Lung (tissue), 16 donors: ENCODE measurements around the gene POLR2J3. TPM values are rescaled to one million over a fixed set of nuclear protein-coding genes. Genes with fewer than 3 reads are reported as not detected.
"Not testable (repeated sequence)": the region's sequence is repeated elsewhere in the genome, so short reads cannot be mapped to it uniquely, and the experiment has no call there.

Source experiments
- ATAC-seq: fragments of 200-7000 bp; cut with Tn5 transposase; one replicate; pipeline ENCODE4 v1.9.1; 2020; ENCODE audit warnings: moderate number of reproducible peaks; ENCODE audit not compliant: insufficient read depth, low FRiP score
- DNase-seq, 3 donors: peaks; one replicate each; pipeline ENCODE4 v3.0.0-alpha.2; 2013 to 2017
- H3K27ac ChIP-seq, 2 donors: one replicate each; pipeline ENCODE4 v1.5.1; 2013; ENCODE audit warnings: mild to moderate bottlenecking in 2 of 2, moderate library complexity in 2 of 2, control low read depth in 1 of 2, inconsistent platforms in 1 of 2, low read depth in 1 of 2, low read length in 1 of 2
- H3K27me3 ChIP-seq, 3 donors: one replicate each; pipeline ENCODE4 v1.5.1; 2013; ENCODE audit warnings: low read length in 2 of 3; ENCODE audit not compliant: control insufficient read depth in 3 of 3, insufficient read depth in 3 of 3
- H3K36me3 ChIP-seq, 4 donors: one replicate each; pipeline ENCODE4 v1.5.1; 2013; ENCODE audit warnings: low read length in 4 of 4, mild to moderate bottlenecking in 1 of 4, moderate library complexity in 1 of 4; ENCODE audit not compliant: control insufficient read depth in 4 of 4, insufficient read depth in 4 of 4
- H3K4me1 ChIP-seq, 5 donors: one replicate each; pipeline ENCODE4 v1.5.1; 2013; ENCODE audit warnings: low read length in 5 of 5, mild to moderate bottlenecking in 2 of 5, moderate library complexity in 1 of 5; ENCODE audit not compliant: control insufficient read depth in 5 of 5, insufficient read depth in 5 of 5
- H3K4me3 ChIP-seq: one replicate; pipeline ENCODE4 v1.5.1; 2013; ENCODE audit warnings: mild to moderate bottlenecking, control low read depth, moderate library complexity
- H3K9ac ChIP-seq, 2 donors: one replicate each; pipeline ENCODE4 v1.5.1; 2013; ENCODE audit warnings: low read length in 2 of 2, control low read depth in 1 of 2; ENCODE audit not compliant: insufficient read depth in 1 of 2
- H3K9me3 ChIP-seq, 4 donors: one replicate each; pipeline ENCODE4 v1.5.1; 2013; ENCODE audit warnings: low read length in 3 of 4, mild to moderate bottlenecking in 1 of 4, moderate library complexity in 1 of 4; ENCODE audit not compliant: control insufficient read depth in 4 of 4, insufficient read depth in 3 of 4
- CTCF ChIP-seq: IDR thresholded peaks from 2 replicates; pipeline ENCODE4 v1.5.1; 2012; ENCODE audit warnings: mild to moderate bottlenecking; ENCODE audit errors: control extremely low read depth, extremely low read depth
- whole genome bisulfite sequencing, 2 donors: extraction: QIAGEN DNeasy Blood & Tissue Kit; methylation state at CpG; one replicate each; pipeline ENCODE4 v1.1.7; 2013; 5-methylcytosine and 5-hydroxymethylcytosine counted together
- long read RNA-seq, 5 donors: transcript quantifications; one replicate each; lab custom pipeline, GENCODE V29; 2026
- polyA plus RNA-seq, 2 donors: library from polyadenylated mRNA; stranded (reverse); fragments of 200-250 nt; gene quantifications; one replicate each; pipeline ENCODE4 v1.2.1, GENCODE V29; 2013
- total RNA-seq, 2 donors: library from RNA; depleted of rRNA in 1 of 2; stranded (reverse); fragments of >200 nt in 1 of 2; gene quantifications; one replicate each; pipeline ENCODE4 v1.2.1, GENCODE V29; 2014 to 2021
- donor health status: control.
- donor health status: control.
- donor health status: Bipolar disorder and iron deficiency.
- donor health status: healthy.
- donor health status: DM: yes; HTN: yes; CAD: no.

The POLR2J3 gene
- total RNA-seq (10 to 100 TPM; 34.5 to 51.3 TPM), polyA plus RNA-seq (100 to 1,000 TPM in 1 of 2 donors, 10 to 100 TPM in 1; 47.5 to 126 TPM)
- long read RNA-seq, donor 1, partial matches to known transcripts: 0 of 6 reads
- long read RNA-seq, donor 1, other reads (novel, unspliced or antisense): 0 of 6 reads
- long read RNA-seq, donor 2, full-length matches to known transcripts: 7 of 7 reads
- long read RNA-seq, donor 2, partial matches to known transcripts: 0 of 7 reads
- long read RNA-seq, donor 2, other reads (novel, unspliced or antisense): 0 of 7 reads
- long read RNA-seq, donor 3, full-length matches to known transcripts: 15 of 15 reads
- long read RNA-seq, donor 3, partial matches to known transcripts: 0 of 15 reads
- long read RNA-seq, donor 3, other reads (novel, unspliced or antisense): 0 of 15 reads
- long read RNA-seq, donor 4, full-length matches to known transcripts: 7 of 7 reads
- long read RNA-seq, donor 4, partial matches to known transcripts: 0 of 7 reads
- long read RNA-seq, donor 4, other reads (novel, unspliced or antisense): 0 of 7 reads
- long read RNA-seq, donor 5, full-length matches to known transcripts: 11 of 11 reads
- long read RNA-seq, donor 5, partial matches to known transcripts: 0 of 11 reads
- long read RNA-seq, donor 5, other reads (novel, unspliced or antisense): 0 of 11 reads

DNA sequence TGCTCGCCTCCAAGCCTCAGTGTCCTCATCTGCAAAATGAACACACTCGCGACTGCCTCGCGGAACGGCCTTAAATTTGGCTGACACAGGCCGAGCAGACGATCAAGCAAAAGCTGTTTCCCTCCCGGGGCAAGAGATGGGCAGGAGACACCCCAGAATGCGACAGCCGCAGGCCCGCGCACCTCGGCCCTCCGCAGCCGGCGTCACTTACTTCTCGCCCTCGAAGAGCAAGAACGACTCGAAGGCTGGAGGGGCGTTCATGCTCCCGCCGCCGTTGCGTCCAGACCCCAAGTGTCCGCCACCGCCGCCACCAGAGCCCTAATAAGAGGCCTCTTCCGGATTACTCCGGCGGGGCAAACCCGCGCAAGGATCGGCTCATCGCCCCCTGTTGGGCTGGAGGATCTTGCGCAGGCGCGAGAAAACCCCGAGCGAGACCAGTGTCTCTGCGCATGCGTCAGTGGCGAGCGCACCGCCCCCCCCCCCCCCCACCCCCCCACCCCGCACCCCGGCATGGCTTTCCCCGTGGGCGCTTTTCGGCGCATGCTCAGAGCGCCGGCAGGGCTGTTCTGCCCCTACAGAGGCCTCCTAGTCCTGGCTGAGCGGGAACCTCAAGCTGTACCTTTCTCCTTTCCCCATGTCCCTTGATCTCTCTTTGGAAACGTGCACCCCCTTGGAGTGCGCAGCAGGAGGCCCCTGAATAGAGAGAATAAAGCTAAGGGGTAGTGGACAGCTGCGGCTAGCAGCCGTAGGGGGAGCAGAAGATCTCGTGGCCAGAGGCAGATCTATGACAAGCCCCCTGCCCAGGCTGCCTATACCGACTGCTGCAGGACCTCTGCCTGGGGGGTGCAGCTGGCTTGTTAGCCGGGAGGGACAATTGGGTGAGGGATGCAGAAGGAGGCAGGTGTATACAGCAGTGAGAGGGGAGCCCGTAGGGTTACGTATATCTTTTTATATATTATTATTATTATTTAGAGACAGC, at the start of gene POLR2J3:
Gene POLR2J3, minus strand, starts transcription at position 323 of the 979 bp plus-strand sequence. Its CDS starts 62 bp downstream, at position 261.
- ATAC-seq (peak; percentile 97), DNase-seq (peak; percentile 83 to 100 (median 94))
- H3K9me3 ChIP-seq, H3K4me1 ChIP-seq, H3K36me3 ChIP-seq, H3K27me3 ChIP-seq: not testable (repeated sequence)
- 0% methylated on average over 53 to 54 of the region's 64 CpGs for WGBS, 2 donors
- peak; percentile 66 for TF ChIP-seq CTCF
- Histone ChIP-seq H3K4me3 (peak within 1 kb of the TSS; percentile 90), H3K27ac (peak within 1 kb of the TSS in 1 of 2 donors; percentile 79), H3K9ac (peak within 1 kb of the TSS; percentile 55 to 65)

DNA sequence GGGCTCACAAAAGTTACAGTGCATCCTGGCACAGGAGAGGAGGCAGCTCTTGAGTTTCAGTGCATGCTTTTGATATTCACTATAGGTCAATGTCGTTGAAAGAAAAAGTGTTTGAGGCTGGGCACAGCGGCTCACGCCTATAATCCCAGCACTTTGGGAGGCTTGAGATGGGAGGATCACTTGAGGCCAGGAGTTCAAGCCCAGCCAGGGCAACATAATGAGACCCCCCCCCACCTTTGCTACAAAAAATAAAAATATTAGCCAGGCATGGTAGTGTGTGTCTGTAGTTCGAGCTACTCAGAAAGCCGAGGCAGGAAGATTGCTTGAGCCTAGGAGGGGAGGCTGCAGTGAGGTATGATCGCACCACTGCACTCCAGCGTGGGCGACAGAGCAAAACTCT, 45.7 kb upstream of the POLR2J3 start:
- H3K9ac ChIP-seq, ATAC-seq, H3K9me3 ChIP-seq, H3K27me3 ChIP-seq, H3K4me1 ChIP-seq, DNase-seq, H3K36me3 ChIP-seq, H3K4me3 ChIP-seq, H3K27ac ChIP-seq: not testable (repeated sequence)
- WGBS, 2 donors: 77 to 82% methylated on average over 3 to 5 of the region's 8 CpGs

GRCh38 chr7:102616507-102617125, 44.2 kb upstream of the POLR2J3 start, which contains the start of gene RASA4:
TSS of gene RASA4 (minus strand) at chr7:102616756. CDS start at chr7:102616689, 67 bp downstream.
- peak; percentile 26 to 55 (median 28) for DNase-seq
- not testable (repeated sequence) for H3K9ac ChIP-seq

DNA sequence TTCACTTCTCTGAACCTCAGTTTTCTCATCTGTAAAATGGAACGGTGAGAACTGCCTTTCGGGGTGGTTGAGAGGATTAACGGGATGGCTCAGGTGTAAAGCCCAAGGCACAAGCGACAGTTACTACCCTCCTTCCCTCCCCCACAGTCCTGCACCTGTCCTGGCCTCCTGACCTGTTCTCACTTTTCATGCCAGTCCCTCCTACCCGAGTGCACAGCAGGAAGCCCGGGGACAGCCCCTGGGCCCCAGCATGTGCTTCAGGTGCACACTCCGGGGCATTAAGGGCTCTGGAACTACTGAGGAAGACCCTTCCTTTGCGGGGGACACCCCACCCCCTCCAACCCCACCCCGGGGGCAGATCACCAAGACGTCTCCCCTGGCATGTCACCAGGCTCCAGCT, 43.5 kb upstream of the POLR2J3 start:
- not testable (repeated sequence) for H3K4me3 ChIP-seq, DNase-seq, H3K27ac ChIP-seq, H3K9ac ChIP-seq, H3K9me3 ChIP-seq, H3K36me3 ChIP-seq, ATAC-seq, H3K27me3 ChIP-seq, H3K4me1 ChIP-seq
- WGBS, 2 donors: no CpG with 5 or more reads among the region's 10 CpGs

More at GRCh38 chr7:102616507-102617125, 44.2 kb upstream of the POLR2J3 start, which contains the start of gene RASA4:
- not testable (repeated sequence) for H3K27me3 ChIP-seq, H3K9me3 ChIP-seq, H3K27ac ChIP-seq, H3K36me3 ChIP-seq, H3K4me1 ChIP-seq
- ATAC-seq: peak; percentile 95
- WGBS, 2 donors: 1% methylated on average over 13 to 28 of the region's 62 CpGs
- peak within 1 kb of the TSS; percentile 50 for H3K4me3 ChIP-seq

- not testable (repeated sequence) for DNase-seq, H3K9ac ChIP-seq, ATAC-seq, H3K27me3 ChIP-seq, H3K27ac ChIP-seq, H3K4me3 ChIP-seq, H3K4me1 ChIP-seq, H3K9me3 ChIP-seq, H3K36me3 ChIP-seq
- no CpG with 5 or more reads among the region's 3 CpGs for whole genome bisulfite sequencing, 2 donors
Measured at GRCh38 chr7:102614873-102615272, 42.5 kb upstream of the POLR2J3 start.

DNA sequence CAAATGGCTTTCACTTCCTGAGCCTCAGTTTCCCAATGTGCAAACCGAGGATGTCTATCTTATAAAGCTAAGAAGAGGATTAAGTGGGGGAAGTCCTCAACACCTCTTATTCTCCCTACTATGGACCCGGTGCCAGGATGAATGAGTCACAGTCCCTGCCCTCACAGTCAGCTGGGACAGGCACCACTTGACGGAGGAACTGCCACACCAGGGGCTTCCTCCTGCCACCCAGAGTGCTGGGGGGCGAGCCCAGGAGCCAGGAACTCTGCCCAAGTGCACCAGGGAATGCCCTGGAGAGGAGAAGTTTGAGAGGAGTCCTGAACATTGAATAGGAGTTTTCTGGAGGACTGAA, 41.9 kb upstream of the POLR2J3 start:
- not testable (repeated sequence) for H3K9ac ChIP-seq, DNase-seq, H3K4me1 ChIP-seq, H3K36me3 ChIP-seq, H3K27ac ChIP-seq, ATAC-seq, H3K9me3 ChIP-seq, H3K27me3 ChIP-seq, H3K4me3 ChIP-seq
- WGBS, 2 donors: no CpG with 5 or more reads among the region's 4 CpGs
